GF-D8 (cell line): ENCODE measurements around the gene PRDM15.
A peak's percentile ranks its signal among the peaks of the same experiment; 100 is the strongest.

ENCODE experiments used
- DNase-seq: peaks from one replicate; lab custom pipeline; 2025; lab: John Stamatoyannopoulos, UW

Gene PRDM15

GRCh38 chr21:41823906-41824305, 55.2 kb downstream of the PRDM15 start:
- DNase-seq = no peak

- no peak for DNase-seq
These were observed 56.0 kb downstream of the PRDM15 start for GRCh38 chr21:41823166-41823565.

GRCh38 chr21:41821756-41822431, 57.2 kb downstream of the PRDM15 start:
- no peak for DNase-seq

- no peak for DNase-seq
These were observed 57.9 kb downstream of the PRDM15 start for GRCh38 chr21:41821081-41821755.

GRCh38 chr21:41820384-41821080, 58.6 kb downstream of the PRDM15 start:
- no peak for DNase-seq

- DNase-seq = no peak
These were observed 59.3 kb downstream of the PRDM15 start for GRCh38 chr21:41819856-41820281.

GRCh38 chr21:41819236-41819855, 59.8 kb downstream of the PRDM15 start:
- DNase-seq = no peak

GRCh38 chr21:41817877-41818855, 61.0 kb downstream of the PRDM15 start:
- no peak for DNase-seq

GRCh38 chr21:41817228-41817627, 61.9 kb downstream of the PRDM15 start:
- DNase-seq = peak; percentile 6

GRCh38 chr21:41816583-41817165, 62.5 kb downstream of the PRDM15 start:
- no peak for DNase-seq

GRCh38 chr21:41815652-41816582, 63.2 kb downstream of the PRDM15 start:
- DNase-seq = no peak

- DNase-seq = no peak
These were observed 65.9 kb downstream of the PRDM15 start for GRCh38 chr21:41813226-41813625.

- DNase-seq = no peak
These were observed 66.5 kb downstream of the PRDM15 start for GRCh38 chr21:41812679-41813078.

- DNase-seq = no peak
These were observed 68.6 kb downstream of the PRDM15 start for GRCh38 chr21:41810597-41810932.

GRCh38 chr21:41809891-41810596, 69.1 kb downstream of the PRDM15 start:
- no peak for DNase-seq

GRCh38 chr21:41808846-41809245, 70.3 kb downstream of the PRDM15 start:
- no peak for DNase-seq

- no peak for DNase-seq
These were observed 71.0 kb downstream of the PRDM15 start for GRCh38 chr21:41808094-41808493.

GRCh38 chr21:41806773-41807172, 72.4 kb downstream of the PRDM15 start:
- DNase-seq = no peak

GRCh38 chr21:41805643-41806042, 73.5 kb downstream of the PRDM15 start:
- no peak for DNase-seq
